ENCODE data around the gene CDC7.
"Not testable (repeated sequence)": the region's sequence is repeated elsewhere in the genome, so short reads cannot be mapped to it uniquely, and the experiment has no call there.

CDC7 gene

GRCh38 chr1:91500756-91501522 is at the start of gene CDC7:
Gene CDC7, plus strand, starts transcription at chr1:91500851. Its CDS starts 866 bp downstream, at chr1:91501717.
- Histone ChIP-seq H3K9me3 (no peaks in the 10 kb centered on the region), H3K27me3 (no peaks in the 10 kb centered on the region), H3K27ac (peak within 1 kb of the TSS; percentile 59), H3K4me1 (ENCODE audit: control insufficient read depth in 1 of 2, insufficient read depth in 1 of 2, low read depth in 1 of 2, low read length in 1 of 2) (peaks cover 26 to 35% of the 10 kb centered on the region in 2 experiments), H3K4me3 (ENCODE audit: low read depth in 1 of 2, low read length in 1 of 2) (peak within 1 kb of the TSS; percentile 81 to 90), H3K36me3 (no peaks in the 10 kb centered on the region)
- TF ChIP-seq CTCF (IDR thresholded peaks at IDR 0.05) = no peak

GRCh38 chr1:91454136-91454535 is 46.5 kb upstream of the CDC7 start:
- Histone ChIP-seq H3K36me3 (no peaks in the 10 kb centered on the region), H3K4me1 (ENCODE audit: control insufficient read depth in 1 of 2, insufficient read depth in 1 of 2, low read depth in 1 of 2, low read length in 1 of 2) (no peaks in the 10 kb centered on the region), H3K27ac (no peak overlapping the region), H3K27me3 (peaks cover 7% of the 10 kb centered on the region), H3K9me3 (no peaks in the 10 kb centered on the region), H3K4me3 (ENCODE audit: low read depth in 1 of 2, low read length in 1 of 2) (no peak overlapping the region)
- TF ChIP-seq CTCF (IDR thresholded peaks at IDR 0.05) = no peak

GRCh38 chr1:91455334-91455733 is 45.3 kb upstream of the CDC7 start:
- H3K4me1 ChIP-seq (ENCODE audit: control insufficient read depth in 1 of 2, insufficient read depth in 1 of 2, low read depth in 1 of 2, low read length in 1 of 2) = no peaks in the 10 kb centered on the region
- H3K36me3 ChIP-seq = no peaks in the 10 kb centered on the region
- H3K4me3 ChIP-seq (ENCODE audit: low read depth in 1 of 2, low read length in 1 of 2) = no peak overlapping the region
- H3K27ac ChIP-seq = no peak overlapping the region
- TF ChIP-seq CTCF (IDR thresholded peaks at IDR 0.05) = no peak
- no peaks in the 10 kb centered on the region for H3K9me3 ChIP-seq
- peaks cover 7% of the 10 kb centered on the region for H3K27me3 ChIP-seq

- Histone ChIP-seq H3K4me3 (ENCODE audit: low read depth in 1 of 2, low read length in 1 of 2) (no peak overlapping the region), H3K36me3 (no peaks in the 10 kb centered on the region), H3K27me3 (peaks cover 7% of the 10 kb centered on the region), H3K27ac (no peak overlapping the region), H3K4me1 (ENCODE audit: control insufficient read depth in 1 of 2, insufficient read depth in 1 of 2, low read depth in 1 of 2, low read length in 1 of 2) (no peaks in the 10 kb centered on the region), H3K9me3 (no peaks in the 10 kb centered on the region)
- no peak for TF ChIP-seq CTCF (IDR thresholded peaks at IDR 0.05)
Measured at GRCh38 chr1:91455896-91456295, 44.8 kb upstream of the CDC7 start.

- not testable (repeated sequence) for H3K4me1 ChIP-seq (ENCODE audit: control insufficient read depth in 1 of 2, insufficient read depth in 1 of 2, low read depth in 1 of 2, low read length in 1 of 2); H3K27me3 ChIP-seq; H3K4me3 ChIP-seq (ENCODE audit: low read depth in 1 of 2, low read length in 1 of 2); H3K27ac ChIP-seq; H3K36me3 ChIP-seq
- peaks cover 13% of the 10 kb centered on the region for H3K9me3 ChIP-seq
Measured at GRCh38 chr1:91465350-91465749, 35.3 kb upstream of the CDC7 start.

- Histone ChIP-seq H3K27ac (no peak overlapping the region), H3K36me3 (no peaks in the 10 kb centered on the region), H3K4me3 (ENCODE audit: low read depth in 1 of 2, low read length in 1 of 2) (no peak overlapping the region), H3K4me1 (ENCODE audit: control insufficient read depth in 1 of 2, insufficient read depth in 1 of 2, low read depth in 1 of 2, low read length in 1 of 2) (no peaks in the 10 kb centered on the region), H3K9me3 (no peaks in the 10 kb centered on the region), H3K27me3 (no peaks in the 10 kb centered on the region)
- no peak for TF ChIP-seq CTCF (IDR thresholded peaks at IDR 0.05)
Measured at GRCh38 chr1:91476533-91477217, 24.0 kb upstream of the CDC7 start.

Measured in neutrophil (primary cell).